RWPE1 (cell line): ENCODE data around the gene ZCCHC8.
"Not testable (repeated sequence)": the region's sequence is repeated elsewhere in the genome, so short reads cannot be mapped to it uniquely, and the experiment has no call there.

Experiments used
- CTCF ChIA-PET: fragments of 350-600 bp; sonication (Branson Sonifier 250); formaldehyde crosslinking; extraction: SDS; loops from one replicate; lab custom pipeline; 2021; lab: Yijun Ruan, JAX
- POLR2A ChIA-PET: fragments of 400-600 bp; formaldehyde crosslinking; extraction: SDS; loops from one replicate; lab custom pipeline; 2020; ENCODE audit warnings: antibody characterized with exemption; ENCODE audit not compliant: low non-redundant PET; lab: Yijun Ruan, JAX
- DNase-seq: peaks from one replicate; pipeline ENCODE4 v3.0.0; 2012; ENCODE audit warnings: low spot score
- H3K27ac ChIP-seq: fragments of 450-650 bp; 2 replicates; pipeline ENCODE4 v1.5.1; 2017
- TF ChIP-seq, protein P1 (sequence below): fragments of 450-650 bp; conservative IDR thresholded peaks from 2 replicates; pipeline ENCODE4 v1.5.1; 2017; ENCODE audit warnings: low read depth, mild to moderate bottlenecking

The ZCCHC8 gene

DNA sequence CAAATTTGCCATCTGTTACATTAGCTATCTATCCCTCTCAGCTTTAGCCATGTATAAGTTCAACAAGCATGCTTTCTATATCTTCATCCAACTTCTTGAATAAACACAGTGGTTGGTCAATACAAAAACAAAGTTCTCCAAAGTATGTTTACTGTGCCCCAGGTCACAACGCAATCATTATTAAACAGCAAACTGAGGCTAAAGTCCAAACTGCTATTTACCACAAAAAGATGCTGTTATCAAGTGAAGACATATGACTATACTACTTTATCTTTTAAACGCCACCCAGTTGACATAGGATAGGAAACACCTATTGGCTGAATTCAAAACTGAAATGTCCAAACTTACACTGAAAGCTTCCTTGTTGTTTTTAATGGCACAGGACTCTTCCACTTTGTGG lies 11.7 kb downstream of the ZCCHC8 start:
- POLR2A ChIA-PET = no interaction called here

DNA sequence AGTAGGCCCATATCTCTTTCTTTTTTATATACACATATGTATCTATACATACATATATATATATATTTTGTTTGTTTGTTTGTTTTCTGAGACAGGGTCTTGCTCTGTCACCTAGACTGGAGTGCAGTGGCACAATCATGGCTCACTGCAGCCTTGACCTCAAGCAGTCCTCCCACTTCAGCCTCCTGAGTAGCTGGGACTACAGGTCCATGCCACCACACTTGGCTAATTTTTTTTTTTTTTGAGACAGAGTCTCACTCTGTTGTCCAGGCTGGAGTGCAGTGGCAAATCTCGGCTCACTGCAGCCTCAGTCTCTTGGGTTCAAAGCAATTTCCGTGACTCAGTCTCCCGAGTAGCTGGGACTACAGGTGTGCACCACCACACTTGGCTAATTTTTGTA lies 12.9 kb downstream of the ZCCHC8 start:
- DNase-seq, POLR2A ChIA-PET, CTCF ChIA-PET, H3K27ac ChIP-seq: not testable (repeated sequence)

More for the DNA sequence above, 11.7 kb downstream of the ZCCHC8 start:
- H3K27ac ChIP-seq = no peak overlapping the region
- CTCF ChIA-PET = interaction anchor here (0.5 to 0.6 kb wide), 2 partner anchors 71 to 499 kb away, joined by 3 to 5 read pairs; no protein-coding TSS in a partner anchor
- DNase-seq = no peak
- TF ChIP-seq, protein P1, sequence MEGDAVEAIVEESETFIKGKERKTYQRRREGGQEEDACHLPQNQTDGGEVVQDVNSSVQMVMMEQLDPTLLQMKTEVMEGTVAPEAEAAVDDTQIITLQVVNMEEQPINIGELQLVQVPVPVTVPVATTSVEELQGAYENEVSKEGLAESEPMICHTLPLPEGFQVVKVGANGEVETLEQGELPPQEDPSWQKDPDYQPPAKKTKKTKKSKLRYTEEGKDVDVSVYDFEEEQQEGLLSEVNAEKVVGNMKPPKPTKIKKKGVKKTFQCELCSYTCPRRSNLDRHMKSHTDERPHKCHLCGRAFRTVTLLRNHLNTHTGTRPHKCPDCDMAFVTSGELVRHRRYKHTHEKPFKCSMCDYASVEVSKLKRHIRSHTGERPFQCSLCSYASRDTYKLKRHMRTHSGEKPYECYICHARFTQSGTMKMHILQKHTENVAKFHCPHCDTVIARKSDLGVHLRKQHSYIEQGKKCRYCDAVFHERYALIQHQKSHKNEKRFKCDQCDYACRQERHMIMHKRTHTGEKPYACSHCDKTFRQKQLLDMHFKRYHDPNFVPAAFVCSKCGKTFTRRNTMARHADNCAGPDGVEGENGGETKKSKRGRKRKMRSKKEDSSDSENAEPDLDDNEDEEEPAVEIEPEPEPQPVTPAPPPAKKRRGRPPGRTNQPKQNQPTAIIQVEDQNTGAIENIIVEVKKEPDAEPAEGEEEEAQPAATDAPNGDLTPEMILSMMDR = no peak

DNA sequence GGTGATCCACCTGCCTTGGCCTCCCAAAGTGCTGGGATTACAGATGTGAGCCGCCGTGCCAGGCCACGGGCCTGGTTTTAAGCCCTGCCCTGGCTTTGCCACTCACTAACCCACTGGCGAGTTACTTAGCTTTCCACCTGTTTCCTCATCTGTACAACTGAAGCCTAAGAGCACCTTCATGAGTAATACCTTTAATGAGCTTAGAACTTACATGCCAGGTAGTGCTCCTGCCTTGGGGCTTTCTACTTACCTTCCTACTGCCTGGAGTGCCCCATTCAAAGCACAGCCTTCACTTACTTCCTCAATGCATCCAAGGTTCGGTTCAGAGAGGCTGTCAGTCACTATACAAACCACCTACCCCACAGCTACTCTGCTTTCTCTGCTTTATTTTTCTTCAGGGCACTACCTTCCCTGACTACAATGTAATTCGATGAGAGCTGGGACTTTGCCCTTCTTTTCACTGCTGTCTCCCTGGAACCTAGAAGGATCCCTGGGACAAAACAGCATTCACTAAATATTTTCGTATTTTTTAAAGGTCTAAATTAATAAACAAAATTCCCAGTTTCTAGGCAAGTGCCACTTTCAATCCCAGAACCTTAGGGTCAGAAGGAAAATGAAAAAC lies 13.8 kb downstream of the ZCCHC8 start:
- no peak overlapping the region for H3K27ac ChIP-seq
- ChIA-PET CTCF (interaction anchor here (0.7 kb wide), 1 partner anchor 61 kb away, joined by 3 read pairs; no protein-coding TSS in a partner anchor), POLR2A (no interaction called here)
- DNase-seq = no peak
- TF ChIP-seq, protein P1 = no peak

DNA sequence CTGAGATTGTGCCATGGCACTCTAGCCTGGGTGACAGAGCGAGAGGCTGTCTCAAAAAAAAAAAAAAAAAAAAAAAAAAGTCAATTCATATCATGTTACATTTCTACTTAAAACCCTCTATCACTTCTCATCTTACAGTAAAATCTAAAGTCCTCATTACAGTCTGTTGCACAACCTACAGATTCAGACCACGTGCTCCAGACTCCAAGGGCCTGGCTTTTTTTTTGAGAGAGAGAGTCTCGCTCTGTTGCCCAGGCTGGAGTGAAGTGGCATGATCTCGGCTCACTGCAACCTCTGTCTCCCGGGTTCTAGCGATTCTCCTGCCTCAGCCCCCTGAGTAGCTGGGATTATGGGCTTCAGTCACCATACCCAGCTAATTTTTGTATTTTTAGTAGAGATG lies 14.4 kb downstream of the ZCCHC8 start:
- CTCF ChIA-PET, DNase-seq, POLR2A ChIA-PET, H3K27ac ChIP-seq: not testable (repeated sequence)

DNA sequence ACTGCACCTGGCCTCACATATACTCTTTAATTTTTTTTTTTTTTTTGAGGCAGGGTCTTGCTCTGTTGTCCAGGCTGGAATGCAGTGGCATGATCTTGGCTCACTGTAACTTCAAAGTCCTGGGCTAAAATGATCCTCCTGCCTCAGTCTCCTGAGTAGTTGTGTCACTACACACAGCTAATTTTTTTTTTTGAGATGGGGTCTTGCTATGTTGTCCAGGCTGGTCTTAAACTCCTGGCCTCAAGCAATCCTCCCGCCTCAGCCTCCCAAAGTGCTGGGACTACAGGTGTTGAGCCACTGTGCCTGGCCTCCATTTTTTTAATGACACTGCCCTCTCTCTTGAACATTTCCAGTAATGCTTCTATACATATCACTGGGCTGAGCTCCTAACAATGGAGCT lies 16.3 kb downstream of the ZCCHC8 start:
- POLR2A ChIA-PET = interaction anchor here (0.7 kb wide), 1 partner anchor 164 kb away, joined by 3 read pairs; no protein-coding TSS in a partner anchor
- CTCF ChIA-PET = interaction anchor here (0.8 kb wide), 1 partner anchor 85 kb away, joined by 3 read pairs; no protein-coding TSS in a partner anchor
- DNase-seq = not testable (repeated sequence)
- H3K27ac ChIP-seq = 0 out of 2 replicates have a peak overlapping the region, but pooled peaks have one; percentile 12

DNA sequence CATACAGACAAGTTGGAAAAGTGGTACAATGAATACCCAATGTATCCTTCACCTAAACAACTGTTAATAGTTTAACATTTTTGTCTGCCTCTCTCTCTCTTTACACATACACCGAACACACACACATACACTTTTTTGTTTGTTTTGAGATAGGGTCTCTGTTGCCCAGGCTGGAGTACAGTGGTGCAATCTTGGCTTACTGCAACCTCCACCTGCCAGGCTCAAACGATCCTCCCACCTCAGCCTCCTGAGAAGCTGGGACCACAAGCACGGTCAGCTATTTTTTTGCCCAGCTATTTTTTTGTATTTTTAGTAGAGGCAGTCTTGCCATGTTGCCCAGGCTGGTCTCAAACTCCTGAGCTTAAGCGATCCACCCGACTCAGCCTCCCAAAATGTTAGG lies 16.8 kb downstream of the ZCCHC8 start:
- 0 out of 2 replicates have a peak overlapping the region, but pooled peaks have one; percentile 12 for H3K27ac ChIP-seq
- ChIA-PET CTCF (interaction anchor here (0.8 kb wide), 1 partner anchor 86 kb away, joined by 3 read pairs; no protein-coding TSS in a partner anchor), POLR2A (no interaction called here)
- TF ChIP-seq, protein P1 = no peak
- DNase-seq = no peak

DNA sequence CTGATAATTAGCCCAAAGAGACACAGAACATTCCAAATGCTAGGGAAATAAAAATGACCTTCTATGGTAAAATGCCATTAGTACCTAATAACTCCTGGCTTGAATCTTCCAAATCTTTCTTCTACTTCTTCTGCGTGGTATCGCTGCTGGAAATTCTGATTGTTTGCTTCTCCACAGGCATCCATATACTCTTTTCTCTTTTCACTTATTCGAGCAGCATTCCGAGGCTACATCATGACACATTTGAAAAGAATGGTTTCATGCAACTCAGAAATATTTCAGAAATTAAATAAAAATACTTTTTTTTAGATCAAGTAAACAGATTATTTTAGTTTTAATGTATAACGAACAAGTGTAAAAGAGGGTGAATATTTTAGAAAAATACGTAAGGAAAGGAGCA lies 18.9 kb downstream of the ZCCHC8 start:
- POLR2A ChIA-PET = no interaction called here
- TF ChIP-seq, protein P1 = no peak
- DNase-seq = no peak
- no peak overlapping the region for H3K27ac ChIP-seq
- CTCF ChIA-PET = interaction anchor here (1.6 kb wide), 1 partner anchor 10 kb away, joined by 4 read pairs; no protein-coding TSS in a partner anchor

DNA sequence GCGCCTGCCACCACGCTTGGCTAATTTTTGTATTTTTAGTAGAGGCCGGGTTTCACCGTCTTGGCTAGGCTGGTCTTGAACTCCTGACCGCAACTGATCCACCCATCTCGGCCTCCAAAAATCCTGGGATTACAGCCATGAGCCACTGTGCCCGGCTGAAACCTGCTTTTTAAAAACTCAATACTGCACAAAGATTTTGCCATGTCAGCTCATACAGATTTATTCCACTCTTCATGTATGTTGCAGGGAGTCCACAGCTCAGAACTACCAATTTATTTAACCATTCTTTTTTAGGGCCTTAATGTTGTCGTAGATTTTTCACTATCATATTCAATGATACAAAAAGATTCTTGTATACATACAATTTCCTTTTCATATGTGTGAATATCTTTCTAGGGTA lies 20.0 kb downstream of the ZCCHC8 start:
- ChIA-PET POLR2A (interaction anchor here (1.0 kb wide), 1 partner anchor 20 kb away, joined by 3 read pairs; the partner anchor contains the start of gene ZCCHC8), CTCF (interaction anchor here (1.6 kb wide), 1 partner anchor 9 kb away, joined by 4 read pairs; no protein-coding TSS in a partner anchor)
- TF ChIP-seq, protein P1 = no peak
- DNase-seq = no peak
- no peak overlapping the region for H3K27ac ChIP-seq
